WTC11 (cell line): Measurements from ENCODE around the gene HRAS. TPM values are rescaled to one million over a fixed set of nuclear protein-coding genes. Genes with fewer than 3 reads are reported as not detected.

ENCODE experiments used
- CBFB ChIP-seq: sonication (generic); formaldehyde crosslinking; IDR thresholded peaks from 2 replicates; pipeline ENCODE4 v1.8.1; 2022; ENCODE audit warnings: mild to moderate bottlenecking, low read depth, missing genetic modification reagents
- ESRRA ChIP-seq: sonication (generic); formaldehyde crosslinking; IDR thresholded peaks from 2 replicates; pipeline ENCODE4 v1.8.1; 2022; ENCODE audit warnings: mild to moderate bottlenecking, missing genetic modification reagents, borderline replicate concordance
- FOXK1 ChIP-seq: sonication (generic); formaldehyde crosslinking; IDR thresholded peaks from 2 replicates; pipeline ENCODE4 v1.8.0; 2022; ENCODE audit warnings: mild to moderate bottlenecking, moderate library complexity, missing genetic modification reagents
- HMGA2 ChIP-seq: fragments of 250-450 bp; sonication (Bioruptor Pico); IDR thresholded peaks from 2 replicates; pipeline ENCODE4 v1.4.0; 2021; ENCODE audit warnings: mild to moderate bottlenecking, moderate library complexity
- JAZF1 ChIP-seq: fragments of 250-450 bp; sonication (Bioruptor Pico); IDR thresholded peaks from 2 replicates; pipeline ENCODE4 v1.9.0; 2021; ENCODE audit warnings: moderate library complexity, mild to moderate bottlenecking, inconsistent platforms
- KAT7 ChIP-seq: sonication (generic); formaldehyde crosslinking; IDR thresholded peaks from 2 replicates; pipeline ENCODE4 v1.8.1; 2023; ENCODE audit warnings: missing genetic modification reagents, mild to moderate bottlenecking, borderline replicate concordance
- MXD4 ChIP-seq: fragments of 250-450 bp; sonication (Bioruptor Pico); IDR thresholded peaks from 2 replicates; pipeline ENCODE4 v1.8.0; 2021; ENCODE audit warnings: mild to moderate bottlenecking, moderate library complexity, borderline replicate concordance
- MYBL2 ChIP-seq: sonication (generic); formaldehyde crosslinking; IDR thresholded peaks from 2 replicates; pipeline ENCODE4 v1.8.1; 2023; ENCODE audit warnings: mild to moderate bottlenecking, moderate library complexity, missing genetic modification reagents
- NR3C1 ChIP-seq: sonication (generic); formaldehyde crosslinking; conservative IDR thresholded peaks from 2 replicates; pipeline ENCODE4 v1.8.1; 2023; ENCODE audit warnings: low read depth, mild to moderate bottlenecking, missing genetic modification reagents
- OVOL2 ChIP-seq: fragments of 250-450 bp; sonication (Bioruptor Pico); IDR thresholded peaks from 2 replicates; pipeline ENCODE4 v1.9.0; 2021; ENCODE audit warnings: mild to moderate bottlenecking, borderline replicate concordance
- SOX15 ChIP-seq: fragments of 250-450 bp; sonication (Bioruptor Pico); IDR thresholded peaks from 2 replicates; pipeline ENCODE4 v1.9.0; 2021; ENCODE audit warnings: mild to moderate bottlenecking
- SP1 ChIP-seq: sonication (generic); formaldehyde crosslinking; conservative IDR thresholded peaks from 2 replicates; pipeline ENCODE4 v1.8.1; 2022; ENCODE audit warnings: missing genetic modification reagents
- TCF7 ChIP-seq: sonication (generic); formaldehyde crosslinking; IDR thresholded peaks from 2 replicates; pipeline ENCODE4 v1.8.0; 2022; ENCODE audit warnings: mild to moderate bottlenecking, low read depth, missing genetic modification reagents, moderate library complexity
- TEAD1 ChIP-seq: sonication (generic); formaldehyde crosslinking; IDR thresholded peaks from 2 replicates; pipeline ENCODE4 v1.8.0; 2022; ENCODE audit warnings: mild to moderate bottlenecking, missing genetic modification reagents
- ZBTB21 ChIP-seq: sonication (generic); formaldehyde crosslinking; IDR thresholded peaks from 2 replicates; pipeline ENCODE4 v1.8.1; 2023; ENCODE audit warnings: mild to moderate bottlenecking, missing genetic modification reagents, borderline replicate concordance
- ZNF232 ChIP-seq: sonication (generic); formaldehyde crosslinking; IDR thresholded peaks from 2 replicates; pipeline ENCODE4 v1.8.0; 2022; ENCODE audit warnings: mild to moderate bottlenecking, missing genetic modification reagents
- total RNA-seq: library from RNA; stranded (reverse); gene quantifications from 3 replicates; pipeline ENCODE4 v1.2.3, GENCODE V29; 2021
- TF ChIP-seq, protein P1 (sequence below): sonication (generic); formaldehyde crosslinking; IDR thresholded peaks from 2 replicates; pipeline ENCODE4 v1.8.1; 2023; ENCODE audit warnings: mild to moderate bottlenecking, moderate library complexity, missing genetic modification reagents
- TF ChIP-seq, protein P2 (sequence below): sonication (generic); formaldehyde crosslinking; conservative IDR thresholded peaks from 2 replicates; pipeline ENCODE4 v1.8.1; 2023; ENCODE audit warnings: mild to moderate bottlenecking, low read depth, missing genetic modification reagents, moderate library complexity
- TF ChIP-seq, protein P3 (sequence below): sonication (generic); formaldehyde crosslinking; IDR thresholded peaks from 2 replicates; pipeline ENCODE4 v1.8.1; 2023; ENCODE audit warnings: mild to moderate bottlenecking, missing genetic modification reagents, borderline replicate concordance
- TF ChIP-seq, protein P4 (sequence below): sonication (generic); formaldehyde crosslinking; IDR thresholded peaks from 2 replicates; pipeline ENCODE4 v1.8.0; 2022; ENCODE audit warnings: mild to moderate bottlenecking, missing genetic modification reagents
- TF ChIP-seq, protein P5 (sequence below): sonication (generic); formaldehyde crosslinking; IDR thresholded peaks from 2 replicates; pipeline ENCODE4 v1.8.0; 2022; ENCODE audit warnings: missing genetic modification reagents
- TF ChIP-seq, protein P6 (sequence below): fragments of 200-600 bp; IDR thresholded peaks from 2 replicates; pipeline ENCODE4 v1.8.0; 2022; ENCODE audit warnings: antibody characterized with exemption

The HRAS gene
- total RNA-seq, 1 experiment from 2014 or later: 62.4 TPM

DNA sequence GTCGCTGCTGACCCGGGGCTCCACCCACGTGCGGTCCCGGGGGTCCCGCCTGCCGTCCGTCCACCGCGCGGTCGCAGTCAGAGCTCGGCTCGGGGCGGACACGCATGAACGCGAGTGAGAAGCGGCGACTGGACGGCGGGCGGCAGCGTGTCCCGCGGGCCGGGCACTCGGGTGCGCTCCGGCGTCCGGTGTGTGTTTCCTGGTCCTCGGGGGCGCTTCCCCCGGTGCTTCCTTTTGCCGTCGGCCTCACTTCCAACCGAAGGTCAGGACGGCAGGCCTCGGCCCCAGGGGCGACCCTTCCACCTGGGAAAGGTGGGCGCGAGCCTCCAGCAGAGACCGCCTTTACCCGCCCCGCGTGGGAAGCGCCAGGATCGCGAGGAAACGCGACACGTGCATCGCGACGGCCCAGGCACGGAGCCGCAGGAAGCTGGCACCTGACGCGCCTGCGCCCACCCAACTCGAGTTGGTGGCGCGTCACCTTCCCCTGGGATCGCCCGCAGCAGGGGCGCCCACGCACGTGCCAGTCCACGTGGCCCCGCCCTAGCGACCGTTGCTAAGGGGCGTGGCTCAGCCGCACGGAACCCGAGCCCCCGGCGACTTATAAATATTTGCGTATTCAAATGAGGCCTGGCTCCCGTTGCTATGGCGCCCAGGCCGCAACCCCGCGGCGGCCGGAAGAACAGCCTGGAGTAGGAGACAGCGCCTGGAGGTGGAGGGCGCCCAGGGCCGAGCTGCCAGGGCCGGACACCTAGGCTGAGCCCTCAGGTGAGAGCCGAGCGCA lies 1.7 kb upstream of the HRAS start, which contains the start of gene LRRC56 (continued):
- TF ChIP-seq SP1 (CRISPR knock-in tag): peak; percentile 25; the same call in 1 of the 2 replicates
- TF ChIP-seq SOX15 (CRISPR knock-in tag): no peak
- TF ChIP-seq, protein P1, sequence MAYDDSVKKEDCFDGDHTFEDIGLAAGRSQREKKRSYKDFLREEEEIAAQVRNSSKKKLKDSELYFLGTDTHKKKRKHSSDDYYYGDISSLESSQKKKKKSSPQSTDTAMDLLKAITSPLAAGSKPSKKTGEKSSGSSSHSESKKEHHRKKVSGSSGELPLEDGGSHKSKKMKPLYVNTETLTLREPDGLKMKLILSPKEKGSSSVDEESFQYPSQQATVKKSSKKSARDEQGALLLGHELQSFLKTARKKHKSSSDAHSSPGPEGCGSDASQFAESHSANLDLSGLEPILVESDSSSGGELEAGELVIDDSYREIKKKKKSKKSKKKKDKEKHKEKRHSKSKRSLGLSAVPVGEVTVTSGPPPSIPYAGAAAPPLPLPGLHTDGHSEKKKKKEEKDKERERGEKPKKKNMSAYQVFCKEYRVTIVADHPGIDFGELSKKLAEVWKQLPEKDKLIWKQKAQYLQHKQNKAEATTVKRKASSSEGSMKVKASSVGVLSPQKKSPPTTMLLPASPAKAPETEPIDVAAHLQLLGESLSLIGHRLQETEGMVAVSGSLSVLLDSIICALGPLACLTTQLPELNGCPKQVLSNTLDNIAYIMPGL: 0 out of 2 replicates have a peak, but pooled peaks have one; percentile 9
- TF ChIP-seq HMGA2 (CRISPR knock-in tag): no peak
- 0 out of 2 replicates have a peak, but pooled peaks have one; percentile 14 for TF ChIP-seq TEAD1 (CRISPR knock-in tag)
- 0 out of 2 replicates have a peak, but pooled peaks have one; percentile 58 for TF ChIP-seq NR3C1
- TF ChIP-seq MXD4 (CRISPR knock-in tag): no peak
- TF ChIP-seq, protein P2, sequence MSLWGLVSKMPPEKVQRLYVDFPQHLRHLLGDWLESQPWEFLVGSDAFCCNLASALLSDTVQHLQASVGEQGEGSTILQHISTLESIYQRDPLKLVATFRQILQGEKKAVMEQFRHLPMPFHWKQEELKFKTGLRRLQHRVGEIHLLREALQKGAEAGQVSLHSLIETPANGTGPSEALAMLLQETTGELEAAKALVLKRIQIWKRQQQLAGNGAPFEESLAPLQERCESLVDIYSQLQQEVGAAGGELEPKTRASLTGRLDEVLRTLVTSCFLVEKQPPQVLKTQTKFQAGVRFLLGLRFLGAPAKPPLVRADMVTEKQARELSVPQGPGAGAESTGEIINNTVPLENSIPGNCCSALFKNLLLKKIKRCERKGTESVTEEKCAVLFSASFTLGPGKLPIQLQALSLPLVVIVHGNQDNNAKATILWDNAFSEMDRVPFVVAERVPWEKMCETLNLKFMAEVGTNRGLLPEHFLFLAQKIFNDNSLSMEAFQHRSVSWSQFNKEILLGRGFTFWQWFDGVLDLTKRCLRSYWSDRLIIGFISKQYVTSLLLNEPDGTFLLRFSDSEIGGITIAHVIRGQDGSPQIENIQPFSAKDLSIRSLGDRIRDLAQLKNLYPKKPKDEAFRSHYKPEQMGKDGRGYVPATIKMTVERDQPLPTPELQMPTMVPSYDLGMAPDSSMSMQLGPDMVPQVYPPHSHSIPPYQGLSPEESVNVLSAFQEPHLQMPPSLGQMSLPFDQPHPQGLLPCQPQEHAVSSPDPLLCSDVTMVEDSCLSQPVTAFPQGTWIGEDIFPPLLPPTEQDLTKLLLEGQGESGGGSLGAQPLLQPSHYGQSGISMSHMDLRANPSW: 0 out of 2 replicates have a peak, but pooled peaks have one; percentile 70
- TF ChIP-seq, protein P3, sequence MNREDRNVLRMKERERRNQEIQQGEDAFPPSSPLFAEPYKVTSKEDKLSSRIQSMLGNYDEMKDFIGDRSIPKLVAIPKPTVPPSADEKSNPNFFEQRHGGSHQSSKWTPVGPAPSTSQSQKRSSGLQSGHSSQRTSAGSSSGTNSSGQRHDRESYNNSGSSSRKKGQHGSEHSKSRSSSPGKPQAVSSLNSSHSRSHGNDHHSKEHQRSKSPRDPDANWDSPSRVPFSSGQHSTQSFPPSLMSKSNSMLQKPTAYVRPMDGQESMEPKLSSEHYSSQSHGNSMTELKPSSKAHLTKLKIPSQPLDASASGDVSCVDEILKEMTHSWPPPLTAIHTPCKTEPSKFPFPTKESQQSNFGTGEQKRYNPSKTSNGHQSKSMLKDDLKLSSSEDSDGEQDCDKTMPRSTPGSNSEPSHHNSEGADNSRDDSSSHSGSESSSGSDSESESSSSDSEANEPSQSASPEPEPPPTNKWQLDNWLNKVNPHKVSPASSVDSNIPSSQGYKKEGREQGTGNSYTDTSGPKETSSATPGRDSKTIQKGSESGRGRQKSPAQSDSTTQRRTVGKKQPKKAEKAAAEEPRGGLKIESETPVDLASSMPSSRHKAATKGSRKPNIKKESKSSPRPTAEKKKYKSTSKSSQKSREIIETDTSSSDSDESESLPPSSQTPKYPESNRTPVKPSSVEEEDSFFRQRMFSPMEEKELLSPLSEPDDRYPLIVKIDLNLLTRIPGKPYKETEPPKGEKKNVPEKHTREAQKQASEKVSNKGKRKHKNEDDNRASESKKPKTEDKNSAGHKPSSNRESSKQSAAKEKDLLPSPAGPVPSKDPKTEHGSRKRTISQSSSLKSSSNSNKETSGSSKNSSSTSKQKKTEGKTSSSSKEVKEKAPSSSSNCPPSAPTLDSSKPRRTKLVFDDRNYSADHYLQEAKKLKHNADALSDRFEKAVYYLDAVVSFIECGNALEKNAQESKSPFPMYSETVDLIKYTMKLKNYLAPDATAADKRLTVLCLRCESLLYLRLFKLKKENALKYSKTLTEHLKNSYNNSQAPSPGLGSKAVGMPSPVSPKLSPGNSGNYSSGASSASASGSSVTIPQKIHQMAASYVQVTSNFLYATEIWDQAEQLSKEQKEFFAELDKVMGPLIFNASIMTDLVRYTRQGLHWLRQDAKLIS: no peak
- 0 out of 2 replicates have a peak, but pooled peaks have one; percentile 39 for TF ChIP-seq ZNF232 (CRISPR knock-in tag)
- TF ChIP-seq, protein P4, sequence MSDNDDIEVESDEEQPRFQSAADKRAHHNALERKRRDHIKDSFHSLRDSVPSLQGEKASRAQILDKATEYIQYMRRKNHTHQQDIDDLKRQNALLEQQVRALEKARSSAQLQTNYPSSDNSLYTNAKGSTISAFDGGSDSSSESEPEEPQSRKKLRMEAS (CRISPR knock-in tag): peak; percentile 94
- 0 out of 2 replicates have a peak, but pooled peaks have one; percentile 18 for TF ChIP-seq ESRRA (CRISPR knock-in tag)
- no peak; the same call in 1 of the 2 replicates for TF ChIP-seq KAT7 (CRISPR knock-in tag)
- peak; percentile 80 for TF ChIP-seq MYBL2
- TF ChIP-seq OVOL2: no peak
- TF ChIP-seq, protein P5, sequence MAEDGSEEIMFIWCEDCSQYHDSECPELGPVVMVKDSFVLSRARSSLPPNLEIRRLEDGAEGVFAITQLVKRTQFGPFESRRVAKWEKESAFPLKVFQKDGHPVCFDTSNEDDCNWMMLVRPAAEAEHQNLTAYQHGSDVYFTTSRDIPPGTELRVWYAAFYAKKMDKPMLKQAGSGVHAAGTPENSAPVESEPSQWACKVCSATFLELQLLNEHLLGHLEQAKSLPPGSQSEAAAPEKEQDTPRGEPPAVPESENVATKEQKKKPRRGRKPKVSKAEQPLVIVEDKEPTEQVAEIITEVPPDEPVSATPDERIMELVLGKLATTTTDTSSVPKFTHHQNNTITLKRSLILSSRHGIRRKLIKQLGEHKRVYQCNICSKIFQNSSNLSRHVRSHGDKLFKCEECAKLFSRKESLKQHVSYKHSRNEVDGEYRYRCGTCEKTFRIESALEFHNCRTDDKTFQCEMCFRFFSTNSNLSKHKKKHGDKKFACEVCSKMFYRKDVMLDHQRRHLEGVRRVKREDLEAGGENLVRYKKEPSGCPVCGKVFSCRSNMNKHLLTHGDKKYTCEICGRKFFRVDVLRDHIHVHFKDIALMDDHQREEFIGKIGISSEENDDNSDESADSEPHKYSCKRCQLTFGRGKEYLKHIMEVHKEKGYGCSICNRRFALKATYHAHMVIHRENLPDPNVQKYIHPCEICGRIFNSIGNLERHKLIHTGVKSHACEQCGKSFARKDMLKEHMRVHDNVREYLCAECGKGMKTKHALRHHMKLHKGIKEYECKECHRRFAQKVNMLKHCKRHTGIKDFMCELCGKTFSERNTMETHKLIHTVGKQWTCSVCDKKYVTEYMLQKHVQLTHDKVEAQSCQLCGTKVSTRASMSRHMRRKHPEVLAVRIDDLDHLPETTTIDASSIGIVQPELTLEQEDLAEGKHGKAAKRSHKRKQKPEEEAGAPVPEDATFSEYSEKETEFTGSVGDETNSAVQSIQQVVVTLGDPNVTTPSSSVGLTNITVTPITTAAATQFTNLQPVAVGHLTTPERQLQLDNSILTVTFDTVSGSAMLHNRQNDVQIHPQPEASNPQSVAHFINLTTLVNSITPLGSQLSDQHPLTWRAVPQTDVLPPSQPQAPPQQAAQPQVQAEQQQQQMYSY (CRISPR knock-in tag): peak; percentile 83
- no peak for TF ChIP-seq CBFB
- peak; percentile 62; the same call in 1 of the 2 replicates for TF ChIP-seq TCF7 (CRISPR knock-in tag)
- no peak for TF ChIP-seq JAZF1 (CRISPR knock-in tag)
- peak; percentile 60; the same call in 1 of the 2 replicates for TF ChIP-seq ZBTB21 (CRISPR knock-in tag)
- TF ChIP-seq FOXK1: peak; percentile 65
- TF ChIP-seq, protein P6, sequence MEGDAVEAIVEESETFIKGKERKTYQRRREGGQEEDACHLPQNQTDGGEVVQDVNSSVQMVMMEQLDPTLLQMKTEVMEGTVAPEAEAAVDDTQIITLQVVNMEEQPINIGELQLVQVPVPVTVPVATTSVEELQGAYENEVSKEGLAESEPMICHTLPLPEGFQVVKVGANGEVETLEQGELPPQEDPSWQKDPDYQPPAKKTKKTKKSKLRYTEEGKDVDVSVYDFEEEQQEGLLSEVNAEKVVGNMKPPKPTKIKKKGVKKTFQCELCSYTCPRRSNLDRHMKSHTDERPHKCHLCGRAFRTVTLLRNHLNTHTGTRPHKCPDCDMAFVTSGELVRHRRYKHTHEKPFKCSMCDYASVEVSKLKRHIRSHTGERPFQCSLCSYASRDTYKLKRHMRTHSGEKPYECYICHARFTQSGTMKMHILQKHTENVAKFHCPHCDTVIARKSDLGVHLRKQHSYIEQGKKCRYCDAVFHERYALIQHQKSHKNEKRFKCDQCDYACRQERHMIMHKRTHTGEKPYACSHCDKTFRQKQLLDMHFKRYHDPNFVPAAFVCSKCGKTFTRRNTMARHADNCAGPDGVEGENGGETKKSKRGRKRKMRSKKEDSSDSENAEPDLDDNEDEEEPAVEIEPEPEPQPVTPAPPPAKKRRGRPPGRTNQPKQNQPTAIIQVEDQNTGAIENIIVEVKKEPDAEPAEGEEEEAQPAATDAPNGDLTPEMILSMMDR: no peak
- TF ChIP-seq, all 79 proteins: peak for 24
